Adrenal gland (tissue), 12 donors: ENCODE results near the gene KIF26A. TPM values are rescaled to one million over a fixed set of nuclear protein-coding genes. Genes with fewer than 3 reads are reported as not detected.

Source experiments
- DNase-seq, 7 donors: peaks; one replicate each; pipeline ENCODE4 v3.0.0-alpha.2; 2019 to 2020
- H3K27ac ChIP-seq, 5 donors: fragments of 200-600 bp; sonication (generic) in 4 of 5; 1 replicate in 3 of 5; 2 replicates in 2 of 5; pipeline versions ENCODE4 v1.5.1 to v1.8.0; 2016 to 2020; ENCODE audit warnings: mild to moderate bottlenecking in 1 of 5
- H3K27me3 ChIP-seq: fragments of 200-600 bp; 2 replicates; pipeline ENCODE4 v1.8.0; 2021
- H3K36me3 ChIP-seq, 2 donors: fragments of 200-600 bp; replicated peaks in 1 of 2; 1 replicate in 1 of 2; 2 replicates in 1 of 2; pipeline versions ENCODE4 v1.5.1 to v1.8.0; 2018 to 2022
- H3K4me1 ChIP-seq, 2 donors: fragments of 200-600 bp; replicated peaks in 1 of 2; 1 replicate in 1 of 2; 2 replicates in 1 of 2; pipeline versions ENCODE4 v1.5.1 to v1.8.0; 2018 to 2021
- H3K4me3 ChIP-seq, 4 donors: fragments of 200-600 bp; sonication (generic) in 3 of 4; one replicate each; pipeline ENCODE4 v1.5.1; 2016 to 2018
- H3K9me3 ChIP-seq, 3 donors: fragments of 200-600 bp; sonication (generic) in 1 of 3; replicated peaks in 1 of 3; 1 replicate in 2 of 3; 2 replicates in 1 of 3; pipeline versions ENCODE4 v1.5.1 to v1.8.0; 2016 to 2021
- POLR2A ChIP-seq, 2 donors: fragments of 450-650 bp; IDR thresholded peaks; one replicate each; pipeline ENCODE4 v1.6.1; 2017; ENCODE audit warnings: antibody characterized with exemption in 2 of 2, mild to moderate bottlenecking in 2 of 2, moderate library complexity in 1 of 2
- WGBS, 4 donors: extraction: QIAGEN DNeasy Blood & Tissue Kit in 2 of 4; methylation state at CpG; one replicate each; pipeline versions ENCODE4 v1.1.5 to v1.1.7; 2013 to 2017; 5-methylcytosine and 5-hydroxymethylcytosine counted together
- intact Hi-C, 2 donors: fragments of 100-400 bp; cut with DNase I; formaldehyde crosslinking; loops; one replicate each; pipeline versions ENCODE4 v1.14.1 to v1.15.0; 2022 to 2023
- polyA plus RNA-seq, 3 donors: library from polyadenylated mRNA; stranded (reverse); fragments of 200-250 nt in 2 of 3; fragments of 350-450 nt in 1 of 3; fragmentation: Illumina TruSeq in 1 of 3; extraction: RNeasy Lipid Tissue Mini Kit (QIAGEN cat#74804) in 1 of 3; gene quantifications; one replicate each; pipeline ENCODE4 v1.2.3, GENCODE V29; 2013 to 2014
- total RNA-seq, 9 donors: library from RNA; depleted of rRNA in 4 of 9; stranded (reverse); fragments of >200 nt in 4 of 9; fragments of 120-200 nt in 1 of 9; fragmentation: NEBNext Ultra II Directional in 1 of 9; extraction: Animal tissue kit (Norgen Biotek cat#: 25700) in 1 of 9; gene quantifications; one replicate each; pipeline versions ENCODE4 v1.1.0 to v1.2.4, GENCODE V29; 2013 to 2023
- TF ChIP-seq, protein P1 (sequence below), 6 experiments: fragments of 450-650 bp in 4 of 6; fragments of 200-600 bp in 2 of 6; sonication (generic) in 1 of 6; IDR thresholded peaks; 1 replicate in 5 of 6; 2 replicates in 1 of 6; pipeline versions ENCODE4 v1.5.1 to v1.8.0; 2016 to 2021; ENCODE audit warnings: antibody characterized with exemption in 6 of 6, mild to moderate bottlenecking in 2 of 6, moderate library complexity in 1 of 6
- donor health status: healthy with polysubstance abuse.
- donor health status: Bipolar disorder and iron deficiency.
- donor health status: DM: yes; HTN: yes; CAD: no.
- donor health status: DM: no; HTN: no; CAD: no.
- donor health status: DM: no; HTN: no; CAD: no.
- donor health status: DM: yes; HTN: yes; CAD: no.

The KIF26A gene
- total and polyA plus RNA-seq, 12 donors: 0.49 to 23.9 (median 6.5) TPM

DNA sequence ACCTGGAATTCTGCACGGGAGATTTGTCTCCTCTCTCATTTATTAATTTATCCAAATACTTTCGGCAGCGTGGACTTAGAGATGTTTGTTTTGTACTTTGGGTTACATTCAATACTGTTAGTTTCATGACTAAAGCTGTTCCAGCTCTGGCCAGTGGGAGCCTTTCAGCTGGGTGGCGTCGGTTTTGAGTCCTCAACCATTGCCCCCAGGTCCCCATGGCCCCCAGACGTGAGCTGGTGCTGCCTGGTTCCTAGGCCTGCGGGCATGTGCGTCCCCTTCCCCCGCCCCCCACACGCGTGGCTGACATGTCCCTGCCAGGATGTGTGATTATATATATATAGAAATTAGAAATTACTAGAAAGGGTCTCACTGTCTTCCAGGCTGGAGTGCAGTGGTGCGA, 48.2 kb downstream of the KIF26A start:
- intact Hi-C loops: no loop called here
- H3K9me3 ChIP-seq: no peaks in the 10 kb centered on the region
- H3K36me3 ChIP-seq: no peaks in the 10 kb centered on the region
- 75 to 84% (median 81%) methylated on average over 12 of the region's 12 CpGs for WGBS, 4 donors
- H3K27me3 ChIP-seq: no peaks in the 10 kb centered on the region
- no peak overlapping the region for H3K27ac ChIP-seq
- TF ChIP-seq POLR2A (IDR thresholded peaks at IDR 0.05): no peak
- TF ChIP-seq, protein P1, sequence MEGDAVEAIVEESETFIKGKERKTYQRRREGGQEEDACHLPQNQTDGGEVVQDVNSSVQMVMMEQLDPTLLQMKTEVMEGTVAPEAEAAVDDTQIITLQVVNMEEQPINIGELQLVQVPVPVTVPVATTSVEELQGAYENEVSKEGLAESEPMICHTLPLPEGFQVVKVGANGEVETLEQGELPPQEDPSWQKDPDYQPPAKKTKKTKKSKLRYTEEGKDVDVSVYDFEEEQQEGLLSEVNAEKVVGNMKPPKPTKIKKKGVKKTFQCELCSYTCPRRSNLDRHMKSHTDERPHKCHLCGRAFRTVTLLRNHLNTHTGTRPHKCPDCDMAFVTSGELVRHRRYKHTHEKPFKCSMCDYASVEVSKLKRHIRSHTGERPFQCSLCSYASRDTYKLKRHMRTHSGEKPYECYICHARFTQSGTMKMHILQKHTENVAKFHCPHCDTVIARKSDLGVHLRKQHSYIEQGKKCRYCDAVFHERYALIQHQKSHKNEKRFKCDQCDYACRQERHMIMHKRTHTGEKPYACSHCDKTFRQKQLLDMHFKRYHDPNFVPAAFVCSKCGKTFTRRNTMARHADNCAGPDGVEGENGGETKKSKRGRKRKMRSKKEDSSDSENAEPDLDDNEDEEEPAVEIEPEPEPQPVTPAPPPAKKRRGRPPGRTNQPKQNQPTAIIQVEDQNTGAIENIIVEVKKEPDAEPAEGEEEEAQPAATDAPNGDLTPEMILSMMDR (IDR thresholded peaks at IDR 0.05): no peak
- DNase-seq: no peak
- H3K4me3 ChIP-seq: no peak overlapping the region
- H3K4me1 ChIP-seq: no peaks in the 10 kb centered on the region

GRCh38 chr14:104187121-104187889, 48.9 kb downstream of the KIF26A start:
- no peak overlapping the region for H3K4me3 ChIP-seq
- H3K27me3 ChIP-seq: no peaks in the 10 kb centered on the region
- no peaks in the 10 kb centered on the region for H3K4me1 ChIP-seq
- DNase-seq: no peak
- H3K9me3 ChIP-seq: no peaks in the 10 kb centered on the region
- H3K36me3 ChIP-seq: no peaks in the 10 kb centered on the region
- intact Hi-C loops: no loop called here
- no peak overlapping the region for H3K27ac ChIP-seq
- no peak for TF ChIP-seq POLR2A (IDR thresholded peaks at IDR 0.05)
- 78 to 93% (median 86%) methylated on average over 5 to 27 of the region's 27 CpGs for whole genome bisulfite sequencing, 4 donors

GRCh38 chr14:104187931-104188726, 49.7 kb downstream of the KIF26A start:
- Histone ChIP-seq H3K4me3 (no peak overlapping the region), H3K27ac (no peak overlapping the region), H3K27me3 (no peaks in the 10 kb centered on the region), H3K4me1 (no peaks in the 10 kb centered on the region), H3K9me3 (no peaks in the 10 kb centered on the region), H3K36me3 (no peaks in the 10 kb centered on the region)
- no peak for TF ChIP-seq POLR2A (IDR thresholded peaks at IDR 0.05)
- TF ChIP-seq, protein P1 (IDR thresholded peaks at IDR 0.05): no peak
- 78 to 90% (median 85%) methylated on average over 4 to 27 of the region's 27 CpGs for WGBS, 4 donors
- no peak for DNase-seq
- intact Hi-C loops: no loop called here

- Histone ChIP-seq H3K4me3 (no peak overlapping the region), H3K36me3 (no peaks in the 10 kb centered on the region), H3K27ac (no peak overlapping the region), H3K4me1 (no peaks in the 10 kb centered on the region), H3K9me3 (no peaks in the 10 kb centered on the region), H3K27me3 (no peaks in the 10 kb centered on the region)
- 85 to 86% (median 85%) methylated on average over 7 to 15 of the region's 15 CpGs for WGBS, 4 donors
- no peak for TF ChIP-seq POLR2A (IDR thresholded peaks at IDR 0.05)
- no peak for DNase-seq
- intact Hi-C loops: no loop called here
These were observed 50.5 kb downstream of the KIF26A start for GRCh38 chr14:104188727-104189400.
